ENCODE data around the gene ATG7.
"Not testable (repeated sequence)": the region's sequence is repeated elsewhere in the genome, so short reads cannot be mapped to it uniquely, and the experiment has no call there.

Gene ATG7

DNA sequence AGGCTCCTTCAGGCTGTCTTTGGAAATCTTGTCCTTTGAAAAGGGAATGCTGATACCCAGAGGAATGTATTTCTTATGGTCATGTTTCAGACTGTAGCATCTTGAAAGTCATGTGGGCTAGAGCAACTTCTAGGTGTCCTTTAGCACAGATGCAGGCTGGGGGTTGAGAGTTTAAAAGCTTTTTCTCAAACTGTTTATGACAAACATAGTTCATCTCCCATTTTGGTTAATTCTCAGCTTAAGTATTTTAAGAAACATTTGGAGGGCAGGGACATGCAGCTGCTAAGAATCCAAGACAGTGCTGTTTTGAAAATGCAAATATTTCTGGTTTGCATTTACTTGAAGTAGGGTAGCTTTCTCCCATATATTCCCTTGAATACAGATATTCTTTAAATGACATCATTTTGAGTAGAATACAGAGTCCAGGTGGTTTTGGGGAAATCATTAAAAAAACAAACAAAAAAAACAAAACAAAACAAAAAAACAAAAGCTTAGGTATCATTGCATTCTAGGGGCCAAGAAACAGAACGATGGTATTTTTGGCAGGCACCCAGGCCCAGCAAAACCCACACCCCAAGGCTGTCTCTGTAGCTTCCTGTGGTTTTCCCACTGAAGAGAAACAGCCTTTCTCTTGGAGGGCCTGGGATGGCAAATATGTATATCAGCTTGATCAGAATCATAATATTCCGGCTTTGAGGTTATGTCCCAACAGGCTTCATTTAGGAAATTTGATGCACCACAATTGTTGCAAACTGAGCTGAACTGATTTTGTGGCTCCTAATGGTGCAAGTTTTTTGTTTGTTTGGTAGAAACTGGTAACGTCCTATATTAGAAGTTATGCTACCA is 120.0 kb downstream of the ATG7 start:
- DNase-seq: peak; percentile 10

DNA sequence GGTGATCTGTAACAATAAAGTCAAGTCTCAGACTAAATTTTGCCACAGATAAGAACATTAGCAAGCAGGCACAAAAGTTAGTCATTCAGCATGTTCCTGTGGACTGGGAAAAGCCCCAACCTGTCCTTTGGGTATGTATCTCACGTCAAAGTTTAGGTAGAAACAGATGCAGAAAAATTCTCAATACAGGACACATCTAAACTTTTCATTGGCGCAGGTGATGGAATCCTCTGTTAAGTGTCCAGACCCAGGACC is 120.6 kb downstream of the ATG7 start:
- DNase-seq: no peak

DNA sequence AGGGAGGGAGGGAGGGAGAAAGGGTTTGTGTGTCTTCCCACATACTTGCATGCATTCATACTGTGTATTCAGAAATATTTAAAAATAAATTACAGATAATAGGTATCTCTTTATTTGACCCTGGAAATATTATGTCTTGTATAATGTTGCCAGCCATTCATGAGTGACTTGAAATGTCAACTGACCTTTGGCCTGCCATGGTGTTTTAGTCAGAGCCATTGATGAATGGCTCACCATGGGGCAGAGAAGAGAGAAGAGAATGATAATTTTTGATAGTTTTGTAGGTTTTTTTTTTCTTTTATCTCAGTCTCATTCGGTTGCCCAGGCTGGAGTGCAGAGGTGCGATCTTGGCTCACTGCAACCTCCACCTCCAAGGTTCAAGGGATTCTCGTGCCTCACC is 121.2 kb downstream of the ATG7 start:
- no peak for DNase-seq

DNA sequence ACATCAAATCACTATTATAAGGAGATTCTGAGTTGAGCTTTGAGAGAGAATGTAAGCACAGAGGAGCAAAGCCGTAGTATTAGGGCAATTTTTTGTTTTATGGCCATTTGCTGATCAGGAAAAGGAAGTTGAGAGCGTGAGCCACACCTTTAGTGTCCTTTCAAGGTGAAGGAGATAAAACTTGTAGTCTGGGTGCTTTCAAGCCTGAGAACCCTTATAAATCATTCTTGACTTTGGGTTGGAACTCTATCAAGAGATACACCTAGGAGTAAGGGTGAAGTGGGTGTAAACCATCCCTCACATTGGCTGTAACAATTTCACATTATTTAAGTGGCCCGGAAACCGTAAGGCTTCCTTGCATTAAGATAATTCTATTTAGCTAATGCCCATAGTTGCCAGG is 122.2 kb downstream of the ATG7 start:
- no peak for DNase-seq

DNA sequence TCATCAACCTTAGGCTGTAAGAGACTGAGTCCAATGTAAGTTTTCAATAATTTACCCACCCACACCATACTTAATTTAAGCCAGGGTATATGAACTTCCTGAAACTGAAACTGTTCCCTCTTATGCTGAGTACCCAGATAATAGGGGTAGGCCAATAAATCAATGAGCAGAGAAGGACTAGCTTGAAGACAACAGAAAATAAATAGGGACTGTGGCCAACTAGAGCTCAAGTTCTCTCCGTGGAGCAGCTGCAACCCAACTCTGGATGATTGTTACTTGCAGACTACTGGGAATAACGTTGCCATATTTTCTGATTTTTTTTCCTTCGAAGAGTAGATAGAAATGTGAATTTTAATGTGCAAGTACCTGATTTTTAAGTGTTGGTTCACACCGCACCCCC is 128.0 kb downstream of the ATG7 start:
- no peak for DNase-seq

DNA sequence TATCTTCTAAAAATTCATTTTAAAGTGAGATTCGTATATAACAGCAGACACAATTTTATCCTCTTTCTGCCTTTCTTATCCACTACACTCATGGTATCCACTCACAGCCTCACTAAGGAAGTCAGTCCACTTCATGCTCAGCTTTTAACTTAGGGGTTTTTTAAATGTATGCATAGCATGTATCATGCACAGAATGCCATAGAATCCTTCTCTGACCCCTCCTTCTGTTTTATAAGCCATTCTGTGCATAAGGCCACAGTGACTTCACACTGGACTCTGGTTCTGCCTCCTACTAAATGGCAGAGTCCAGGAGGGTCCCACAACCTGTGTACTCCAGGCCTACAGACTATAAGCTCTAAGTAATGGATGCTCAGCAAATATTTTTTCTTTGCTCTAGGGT is 129.2 kb downstream of the ATG7 start:
- DNase-seq: no peak

DNA sequence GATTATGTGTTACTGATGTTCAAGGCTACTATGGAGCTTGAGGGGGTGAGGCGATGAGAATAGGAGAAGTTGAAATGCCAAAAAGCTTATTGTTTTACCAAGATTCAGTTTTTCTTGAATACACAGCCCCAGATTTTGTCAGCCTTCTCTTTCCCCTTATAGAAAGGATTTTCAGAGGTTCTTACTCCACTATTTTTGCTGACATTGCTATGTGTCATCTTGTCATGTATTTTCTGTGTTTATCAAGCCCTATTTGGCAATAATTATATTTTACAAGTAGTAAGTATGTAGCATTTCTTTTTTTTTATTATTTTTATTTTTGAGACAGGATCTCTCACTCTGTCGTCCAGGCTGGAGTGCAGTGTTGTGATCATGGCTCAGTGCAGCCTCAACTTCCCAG is 133.1 kb downstream of the ATG7 start:
- no peak for DNase-seq

DNA sequence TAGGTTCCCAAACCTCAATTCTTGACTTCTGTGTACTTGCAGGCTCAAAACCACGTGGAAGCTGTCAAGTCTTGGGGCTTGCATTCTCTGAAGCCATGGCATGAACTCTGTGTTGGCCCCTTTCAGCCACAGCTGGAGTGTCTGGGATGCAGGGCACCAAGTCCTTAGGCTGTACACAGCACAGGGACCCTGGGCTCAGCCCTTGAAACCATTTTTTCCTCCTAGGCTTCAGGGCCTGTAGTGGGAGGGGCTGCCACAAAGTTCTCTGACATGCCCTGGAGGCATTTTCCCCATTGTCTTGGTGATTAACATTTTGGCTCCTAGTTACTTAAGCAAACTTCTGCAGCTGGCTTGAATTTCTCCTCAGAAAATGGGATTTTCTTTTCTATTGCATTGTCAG is 135.4 kb downstream of the ATG7 start:
- no peak for DNase-seq

DNA sequence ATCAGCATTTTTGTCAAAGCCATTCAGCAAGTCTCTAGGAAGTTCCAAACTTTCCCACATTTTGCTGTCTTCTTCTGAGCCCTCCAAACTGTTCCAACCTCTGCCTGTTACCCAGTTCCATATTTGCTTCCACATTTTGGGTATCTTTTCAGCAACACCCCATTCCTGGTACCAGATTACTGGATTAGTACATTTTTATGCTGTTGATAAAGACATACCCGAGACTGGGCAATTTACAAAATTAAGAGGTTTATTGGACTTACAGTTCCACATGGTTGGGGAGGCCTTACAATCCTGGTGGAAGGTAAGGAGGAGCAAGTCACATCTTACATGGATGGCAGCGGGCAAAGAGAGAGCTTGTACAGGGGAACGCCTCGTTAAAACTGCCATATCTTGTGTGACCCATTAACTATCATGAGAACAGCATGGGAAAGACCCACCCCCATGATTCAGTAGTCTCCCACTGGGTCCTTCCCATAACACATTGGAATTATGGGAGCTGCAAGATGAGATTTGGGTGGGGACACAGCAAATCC is 136.2 kb downstream of the ATG7 start:
- not testable (repeated sequence) for DNase-seq

DNA sequence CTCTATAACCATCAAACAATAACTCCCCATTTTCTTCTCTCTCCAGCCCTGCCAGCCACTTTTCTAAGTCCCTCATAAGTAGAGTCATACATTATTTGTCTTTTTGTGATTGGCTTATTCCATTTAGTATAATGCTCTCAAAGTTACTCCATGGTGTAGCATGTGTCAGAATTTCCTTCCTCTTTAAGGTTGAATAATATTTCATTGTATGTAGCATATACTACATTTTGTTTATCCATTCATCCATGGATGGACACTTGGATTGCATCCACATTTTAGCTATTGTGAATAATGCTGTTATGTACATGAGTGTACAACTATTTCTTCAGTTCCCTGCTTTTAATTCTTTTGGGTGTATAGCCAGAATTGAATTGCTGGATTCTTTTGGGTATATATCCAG is 138.4 kb downstream of the ATG7 start:
- no peak for DNase-seq

DNA sequence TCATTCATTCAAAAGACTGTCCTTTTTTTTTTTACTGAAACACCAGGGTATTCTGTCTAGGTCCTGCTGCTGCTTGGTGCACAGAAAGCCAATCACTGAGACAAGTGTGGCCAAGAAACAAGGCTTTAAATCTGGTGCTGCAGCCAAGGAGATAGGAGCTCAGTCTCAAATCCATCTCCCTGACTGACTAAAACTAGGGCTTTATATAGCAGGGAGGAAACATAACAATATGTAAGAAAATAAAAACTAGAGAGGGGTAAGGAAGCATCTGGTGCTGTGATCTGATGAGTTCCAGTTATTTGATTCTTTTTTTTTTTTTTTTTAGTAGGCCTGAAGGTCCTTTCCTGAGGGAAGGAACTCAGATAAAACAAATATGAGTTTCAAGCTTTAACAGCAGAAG is 139.8 kb downstream of the ATG7 start:
- DNase-seq: no peak

DNA sequence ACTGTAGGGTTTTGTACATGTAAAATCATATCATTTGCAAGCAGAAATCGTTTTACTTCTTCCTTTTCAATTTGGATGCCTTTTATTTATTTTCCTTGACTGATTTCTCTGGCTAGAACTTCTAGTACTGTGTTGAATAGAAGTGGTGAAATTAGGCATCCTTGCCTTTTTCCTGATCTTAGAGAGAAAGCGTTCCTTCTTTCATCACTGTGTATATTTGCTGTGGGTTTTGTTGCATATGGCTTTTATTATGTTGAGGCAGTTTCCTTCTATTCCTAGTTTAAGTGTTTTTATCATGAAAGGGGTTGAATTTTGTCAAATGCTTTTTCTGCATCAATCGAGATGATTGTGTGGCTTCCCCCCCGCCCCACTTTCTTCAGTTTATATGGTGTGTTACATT is 140.9 kb downstream of the ATG7 start:
- DNase-seq: no peak

DNA sequence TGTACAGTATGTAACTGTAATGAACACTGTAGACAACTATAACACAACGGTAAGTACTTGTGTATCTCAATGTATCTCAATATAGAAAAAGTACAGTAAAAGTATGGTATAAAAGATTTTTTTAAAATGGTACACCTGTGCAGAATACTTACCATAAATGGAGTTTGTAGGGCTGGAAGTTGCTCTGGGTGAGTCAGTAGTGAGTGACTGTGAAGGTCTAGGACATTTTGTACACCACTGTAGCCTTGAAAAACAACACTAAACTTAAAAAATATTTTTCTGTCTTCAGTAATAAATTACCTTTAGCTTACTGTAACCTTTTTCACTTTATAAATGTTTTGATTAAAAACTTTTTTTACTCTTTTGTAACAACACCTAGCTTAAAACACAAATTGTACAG is 142.9 kb downstream of the ATG7 start:
- no peak for DNase-seq

DNA sequence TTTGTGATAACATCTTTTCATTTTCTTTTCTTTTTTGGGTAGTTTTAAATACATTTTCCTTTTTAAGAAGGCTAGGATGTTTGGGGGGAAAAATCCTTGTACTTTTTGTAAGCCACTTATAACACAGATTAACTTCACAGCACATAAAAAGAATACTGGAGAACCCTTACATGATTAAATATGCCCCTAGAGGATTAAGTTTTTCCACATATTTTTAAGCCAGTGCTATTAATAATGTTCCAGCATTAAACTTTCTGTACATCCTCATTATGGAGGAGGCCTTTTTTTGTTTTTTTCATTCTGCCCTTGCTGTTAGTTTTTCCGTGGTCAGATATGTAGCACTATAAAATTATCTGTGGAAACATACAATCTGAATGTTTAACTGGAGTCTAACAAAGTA is 147.9 kb downstream of the ATG7 start:
- DNase-seq: no peak

DNA sequence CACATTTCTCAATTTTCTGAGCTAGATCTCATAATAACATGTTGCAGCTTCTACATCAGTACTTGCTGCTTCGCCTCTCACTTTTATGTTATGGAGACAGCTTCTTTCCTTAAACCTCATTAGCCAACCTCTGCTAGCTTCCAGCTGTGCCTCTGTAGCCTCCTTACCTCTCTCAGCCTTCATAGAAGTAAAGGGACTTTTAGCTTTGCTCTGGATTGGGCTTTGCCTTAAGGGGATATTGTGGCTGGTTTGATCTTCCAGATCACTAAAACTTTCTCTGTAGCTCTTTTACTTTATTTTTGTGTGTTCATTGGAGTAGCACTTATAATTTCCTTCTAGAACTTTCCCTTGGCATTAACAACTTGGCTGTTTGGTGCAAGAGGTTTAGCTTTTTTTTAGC is 150.1 kb downstream of the ATG7 start:
- no peak for DNase-seq

DNA sequence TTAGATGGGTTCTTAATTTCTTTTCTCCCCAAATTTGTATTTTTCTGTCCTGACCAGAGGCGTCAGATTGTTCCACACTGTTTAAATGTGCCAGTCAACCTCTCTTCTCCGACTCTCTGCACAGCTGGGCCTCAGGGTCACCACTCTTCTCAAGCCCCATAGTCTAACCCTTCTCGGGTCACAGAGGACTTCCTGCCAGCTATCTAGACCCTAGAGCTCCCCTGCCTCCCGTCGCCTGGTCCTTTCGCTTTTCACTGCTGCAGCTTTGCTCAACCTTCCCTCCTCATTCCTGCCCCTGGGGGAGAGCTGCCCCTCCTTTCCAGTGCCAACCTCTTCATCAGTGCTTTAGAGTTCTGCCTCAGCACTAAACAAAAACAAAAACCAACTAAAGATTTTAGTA is 151.7 kb downstream of the ATG7 start:
- DNase-seq: no peak

DNA sequence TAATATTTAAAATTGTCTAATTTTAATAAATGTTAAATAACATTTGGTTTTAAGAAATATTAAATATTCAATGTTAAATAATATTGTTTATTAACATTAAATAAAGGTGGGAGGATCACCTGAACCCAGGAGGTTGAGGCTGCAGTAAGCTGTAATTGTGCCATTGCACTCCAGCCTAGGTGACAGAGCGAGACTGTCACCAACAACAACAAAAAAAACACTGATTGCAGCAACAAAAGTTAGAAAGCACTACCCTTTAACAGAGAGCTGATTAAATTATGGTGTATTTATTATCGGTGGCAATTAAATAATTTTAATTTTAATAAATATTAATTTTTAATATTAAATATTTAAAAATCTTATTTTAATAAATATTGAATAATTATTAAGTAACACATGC is 152.1 kb downstream of the ATG7 start:
- no peak for DNase-seq

DNA sequence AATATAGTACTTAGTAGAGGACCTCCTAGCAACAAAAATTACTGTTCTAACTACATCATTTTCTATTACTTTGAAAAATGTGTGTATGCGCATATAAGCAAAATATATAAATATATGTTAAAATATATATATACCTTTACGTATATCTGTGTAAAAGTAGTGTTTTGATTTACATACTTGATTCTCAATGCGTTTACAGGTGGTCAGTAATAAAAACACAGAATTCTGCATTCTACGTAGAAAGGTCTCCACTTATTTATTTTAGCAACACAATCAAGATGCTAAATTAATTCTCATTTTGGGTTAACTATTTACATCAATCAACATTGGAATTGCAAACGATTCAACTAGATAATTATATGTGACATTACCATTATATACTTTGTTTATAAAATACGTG is 158.0 kb downstream of the ATG7 start:
- no peak for DNase-seq

DNA sequence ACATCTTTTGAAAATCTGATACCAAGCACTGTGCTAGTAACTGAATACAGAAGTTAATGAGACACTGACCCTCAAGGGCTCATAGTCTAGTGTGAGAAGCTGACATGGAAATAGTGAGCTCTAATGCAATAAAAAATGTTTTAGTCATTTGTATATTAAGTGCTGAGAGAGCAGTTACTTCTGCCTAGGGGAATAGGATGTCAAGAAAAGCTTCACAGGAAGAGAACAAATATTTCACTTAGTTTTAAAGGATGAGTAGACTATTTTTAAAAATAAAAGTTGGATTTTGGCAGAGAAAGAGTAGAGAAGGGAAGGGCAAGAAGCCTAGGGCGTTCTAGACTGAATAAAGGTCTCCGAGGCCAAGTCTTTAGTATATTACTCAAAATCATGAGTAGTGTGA is 158.4 kb downstream of the ATG7 start:
- DNase-seq: no peak

DNA sequence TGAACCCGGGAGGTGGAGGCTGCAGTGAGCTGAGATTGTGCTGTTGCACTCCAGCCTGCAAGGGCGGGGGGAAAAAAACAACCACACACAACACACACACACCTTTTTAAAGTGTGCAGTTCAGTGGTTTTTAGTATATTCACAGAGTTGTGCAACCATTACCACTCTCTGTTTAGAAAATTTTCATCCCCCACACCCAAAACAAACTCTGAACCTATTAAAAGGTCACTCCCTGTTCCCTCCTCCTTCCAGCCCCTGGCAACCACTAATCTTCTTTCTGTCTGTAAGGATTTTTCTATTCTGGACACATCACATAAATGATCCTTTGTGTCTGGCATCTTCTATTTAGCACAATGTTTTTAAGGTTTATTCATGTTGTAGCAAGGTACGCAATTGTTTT is 159.1 kb downstream of the ATG7 start:
- DNase-seq: no peak

DNA sequence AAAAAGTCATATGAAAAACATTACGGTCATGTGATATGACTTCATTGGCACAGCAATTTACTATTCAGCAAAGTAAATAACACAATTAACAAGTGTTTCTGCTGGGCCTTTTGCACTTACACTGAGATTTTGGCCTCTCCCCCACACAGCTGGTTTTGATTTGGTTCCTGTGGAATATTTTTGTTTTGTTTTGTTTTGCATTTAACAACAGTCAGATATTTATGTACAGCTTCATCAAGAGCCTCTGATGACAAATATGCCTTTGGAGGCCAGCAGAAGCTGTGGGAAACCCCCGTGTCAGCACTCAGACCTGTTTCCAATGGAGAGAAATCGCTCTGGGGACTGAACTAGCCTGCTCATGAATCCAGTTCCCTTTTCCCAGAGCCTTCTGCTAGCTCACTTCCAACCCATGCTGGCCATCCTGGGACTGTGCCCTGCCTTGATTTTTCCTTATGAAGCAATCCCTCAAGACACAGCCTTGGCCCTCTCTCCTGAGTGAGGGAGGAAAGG is 161.9 kb downstream of the ATG7 start:
- DNase-seq: peak; percentile 59

DNA sequence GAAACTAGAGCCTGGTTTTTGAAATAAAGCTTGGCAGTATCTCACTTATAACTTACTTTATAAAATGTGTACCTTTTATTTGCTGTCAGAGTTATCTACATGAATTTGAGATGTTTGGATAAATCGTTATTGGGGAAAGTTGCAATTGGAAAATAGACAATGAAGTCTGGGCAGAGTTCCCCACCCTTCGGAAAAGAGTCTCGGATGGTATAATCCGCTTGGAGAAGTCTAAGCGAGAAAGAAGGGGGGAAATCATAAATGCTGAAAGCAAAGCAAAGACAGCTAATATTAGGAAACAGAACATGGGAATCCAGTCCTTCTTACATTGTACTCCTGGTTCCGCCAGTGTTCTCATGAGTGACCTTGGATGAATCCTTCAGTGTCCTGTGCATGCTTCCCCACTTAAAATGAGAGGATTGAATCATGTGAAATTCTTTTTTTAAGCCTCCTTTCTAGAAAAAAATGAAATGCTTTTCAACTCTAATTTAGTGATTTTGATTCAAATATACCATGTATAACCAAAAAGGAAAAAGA is 162.4 kb downstream of the ATG7 start:
- DNase-seq: no peak

DNA sequence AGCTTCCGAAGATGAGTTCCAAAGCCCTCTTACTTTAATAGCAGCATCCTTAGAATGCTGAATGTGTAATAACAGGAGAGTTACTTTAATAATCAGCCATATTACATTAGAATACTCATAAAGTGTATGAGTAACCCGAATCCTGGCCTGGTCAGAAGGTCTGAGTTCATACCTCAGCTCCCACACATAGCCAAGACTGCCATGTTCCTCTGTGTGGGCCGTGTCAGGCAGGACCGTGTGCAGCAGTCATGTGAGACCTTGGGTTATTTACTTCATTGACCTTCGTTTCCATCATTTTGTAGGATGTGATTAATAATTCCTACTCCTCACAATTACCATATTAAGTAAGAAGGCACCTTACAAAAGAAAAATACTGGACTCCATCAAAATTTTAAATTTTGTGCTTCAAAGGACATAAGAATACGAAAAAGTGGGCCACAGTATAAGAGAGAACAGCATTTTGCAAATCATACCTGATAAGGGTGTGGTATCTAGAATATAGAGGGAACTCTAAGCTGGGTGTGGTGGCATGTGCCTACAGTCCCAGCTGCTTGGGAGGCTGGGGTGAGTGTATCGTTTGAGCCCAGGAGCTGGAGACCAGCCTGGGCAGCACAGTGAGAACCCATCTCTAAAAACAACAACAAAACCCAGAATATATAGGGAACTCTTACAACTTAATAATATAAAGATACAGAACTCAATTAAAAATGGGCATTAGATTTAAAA is 163.4 kb downstream of the ATG7 start:
- DNase-seq: no peak

DNA sequence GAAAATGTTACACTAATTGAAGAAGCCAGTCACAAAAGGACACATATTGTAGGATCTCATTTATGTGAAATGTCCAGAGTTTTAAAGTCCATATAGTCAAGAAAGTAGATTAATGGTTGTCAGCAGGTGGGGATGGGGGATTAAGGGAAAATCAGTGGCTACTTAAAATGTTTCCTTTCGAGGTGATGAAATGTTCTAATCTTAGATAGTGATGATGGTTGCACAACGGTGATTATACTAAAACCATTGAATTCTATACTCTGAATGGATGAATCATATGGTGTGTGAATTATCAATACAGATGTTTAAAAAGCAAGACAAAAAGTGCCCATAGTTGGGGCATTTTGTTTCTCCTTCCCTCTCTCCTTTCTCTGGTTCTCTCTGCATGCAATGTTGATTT is 164.6 kb downstream of the ATG7 start:
- DNase-seq: no peak
